Measurements from ENCODE around the gene ZBTB16.

DNA sequence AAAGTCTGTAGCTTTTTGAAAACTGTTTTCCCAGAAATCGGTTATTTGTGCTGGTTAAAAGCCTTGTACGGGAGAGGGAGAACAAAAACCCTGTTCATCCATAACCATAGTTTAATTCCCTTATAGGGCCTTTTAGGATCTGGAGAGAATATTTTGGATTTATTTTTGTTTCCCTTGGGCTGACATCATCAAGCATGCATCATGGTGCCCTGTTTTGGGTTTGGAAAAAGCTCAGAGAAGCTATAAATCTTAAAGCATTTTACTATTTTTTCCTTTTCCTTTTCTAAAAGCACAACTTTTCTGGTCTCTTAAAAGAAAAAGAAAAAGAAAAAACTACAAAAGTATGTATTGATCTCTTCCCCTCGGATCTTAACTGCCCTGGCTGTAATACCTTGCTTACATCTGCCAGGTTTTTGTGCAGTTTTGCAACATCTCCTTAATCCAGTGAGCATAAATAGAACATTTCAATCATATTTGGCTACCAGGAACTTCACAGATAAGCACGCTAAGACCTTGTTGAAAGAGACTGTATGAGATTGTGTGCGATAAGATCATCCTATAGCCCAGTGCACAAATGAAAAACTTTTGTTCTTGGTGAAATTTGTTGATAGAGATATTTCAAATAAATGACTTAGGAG lies 88.0 kb downstream of the ZBTB16 start:
- TF ChIP-seq, protein P1, sequence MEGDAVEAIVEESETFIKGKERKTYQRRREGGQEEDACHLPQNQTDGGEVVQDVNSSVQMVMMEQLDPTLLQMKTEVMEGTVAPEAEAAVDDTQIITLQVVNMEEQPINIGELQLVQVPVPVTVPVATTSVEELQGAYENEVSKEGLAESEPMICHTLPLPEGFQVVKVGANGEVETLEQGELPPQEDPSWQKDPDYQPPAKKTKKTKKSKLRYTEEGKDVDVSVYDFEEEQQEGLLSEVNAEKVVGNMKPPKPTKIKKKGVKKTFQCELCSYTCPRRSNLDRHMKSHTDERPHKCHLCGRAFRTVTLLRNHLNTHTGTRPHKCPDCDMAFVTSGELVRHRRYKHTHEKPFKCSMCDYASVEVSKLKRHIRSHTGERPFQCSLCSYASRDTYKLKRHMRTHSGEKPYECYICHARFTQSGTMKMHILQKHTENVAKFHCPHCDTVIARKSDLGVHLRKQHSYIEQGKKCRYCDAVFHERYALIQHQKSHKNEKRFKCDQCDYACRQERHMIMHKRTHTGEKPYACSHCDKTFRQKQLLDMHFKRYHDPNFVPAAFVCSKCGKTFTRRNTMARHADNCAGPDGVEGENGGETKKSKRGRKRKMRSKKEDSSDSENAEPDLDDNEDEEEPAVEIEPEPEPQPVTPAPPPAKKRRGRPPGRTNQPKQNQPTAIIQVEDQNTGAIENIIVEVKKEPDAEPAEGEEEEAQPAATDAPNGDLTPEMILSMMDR (IDR thresholded peaks at IDR 0.05; ENCODE audit: low read length) = no peak
- TF ChIP-seq EZH2phosphoT487 (IDR thresholded peaks at IDR 0.05; ENCODE audit: low read length) (no peak), EZH2 (optimal IDR thresholded peaks at IDR 0.05; ENCODE audit: low read depth, low read length) (no peak)

Measured in MM.1S (cell line).